Activated CD4-positive, alpha-beta T cell treated with anti-CD3 and anti-CD28 coated beads for 4 hours (primary cell): ENCODE data around the gene RPL3.

Source experiments
- DNase-seq, 2 donors: peaks; one replicate each; pipeline ENCODE4 v3.0.0-alpha.2; 2020

Gene RPL3

GRCh38 chr22:39297490-39298240 lies 21.8 kb downstream of the RPL3 start:
- no peak for DNase-seq

GRCh38 chr22:39296981-39297489 lies 22.4 kb downstream of the RPL3 start:
- no peak for DNase-seq

GRCh38 chr22:39296535-39296934 lies 22.9 kb downstream of the RPL3 start:
- no peak for DNase-seq

- no peak for DNase-seq
Measured at GRCh38 chr22:39294571-39295468, 24.6 kb downstream of the RPL3 start.

GRCh38 chr22:39293766-39294368 lies 25.6 kb downstream of the RPL3 start:
- no peak for DNase-seq

- no peak for DNase-seq
Measured at GRCh38 chr22:39292561-39293074, 26.8 kb downstream of the RPL3 start.

GRCh38 chr22:39292031-39292462 lies 27.4 kb downstream of the RPL3 start:
- DNase-seq = no peak

GRCh38 chr22:39291523-39291922 lies 27.9 kb downstream of the RPL3 start:
- no peak for DNase-seq

GRCh38 chr22:39290724-39291161 lies 28.7 kb downstream of the RPL3 start:
- DNase-seq = no peak

- no peak for DNase-seq
Measured at GRCh38 chr22:39289975-39290720, 29.3 kb downstream of the RPL3 start.

- no peak for DNase-seq
Measured at GRCh38 chr22:39289533-39289932, 29.9 kb downstream of the RPL3 start.

- DNase-seq = no peak
Measured at GRCh38 chr22:39288135-39288898, 31.1 kb downstream of the RPL3 start.

GRCh38 chr22:39287076-39287725 lies 32.2 kb downstream of the RPL3 start:
- DNase-seq = no peak

GRCh38 chr22:39284983-39285382 lies 34.4 kb downstream of the RPL3 start:
- no peak for DNase-seq

- DNase-seq = no peak
Measured at GRCh38 chr22:39284142-39284980, 35.1 kb downstream of the RPL3 start.

- DNase-seq = no peak
Measured at GRCh38 chr22:39283322-39284141, 35.9 kb downstream of the RPL3 start.

GRCh38 chr22:39282645-39283321 lies 36.6 kb downstream of the RPL3 start:
- DNase-seq = no peak

- no peak for DNase-seq
Measured at GRCh38 chr22:39281126-39281525, 38.3 kb downstream of the RPL3 start.
